T-helper 9 cell (primary cell): ENCODE measurements around the gene SFXN5.
"Not testable (repeated sequence)": the region's sequence is repeated elsewhere in the genome, so short reads cannot be mapped to it uniquely, and the experiment has no call there.

Source experiments
- DNase-seq: peaks from one replicate; pipeline ENCODE4 v3.0.0-alpha.2; 2020

SFXN5 gene

DNA sequence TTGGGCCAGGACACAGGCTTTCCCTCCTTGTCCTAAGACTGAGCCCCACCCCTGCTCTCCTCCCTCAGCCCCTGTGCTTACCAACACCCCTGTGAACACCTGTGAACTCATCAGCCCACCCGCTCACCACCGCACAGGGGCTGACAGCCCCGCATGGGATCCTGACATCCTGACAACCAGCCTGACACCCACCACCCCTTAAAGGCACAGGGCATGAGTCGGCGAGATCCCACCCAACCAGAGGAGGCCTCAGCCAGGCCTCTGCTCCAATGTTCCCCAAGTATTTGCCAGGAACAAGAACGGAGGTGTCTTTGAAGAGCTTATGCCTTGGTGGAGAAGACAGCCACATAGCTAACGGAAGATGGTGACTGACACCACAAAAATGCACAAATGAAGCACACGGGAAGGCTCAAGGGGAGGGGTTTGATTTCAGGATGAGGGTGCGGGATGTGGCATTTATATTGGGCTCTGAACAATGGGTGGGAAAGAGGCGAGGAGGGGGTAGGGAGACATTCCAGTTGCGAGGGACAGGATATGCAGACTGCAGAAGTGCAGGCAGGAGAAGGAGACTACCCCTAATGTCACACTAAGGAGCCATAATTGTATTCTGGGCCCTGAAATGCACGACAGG is 30.2 kb upstream of the SFXN5 start:
- DNase-seq, result no peak

DNA sequence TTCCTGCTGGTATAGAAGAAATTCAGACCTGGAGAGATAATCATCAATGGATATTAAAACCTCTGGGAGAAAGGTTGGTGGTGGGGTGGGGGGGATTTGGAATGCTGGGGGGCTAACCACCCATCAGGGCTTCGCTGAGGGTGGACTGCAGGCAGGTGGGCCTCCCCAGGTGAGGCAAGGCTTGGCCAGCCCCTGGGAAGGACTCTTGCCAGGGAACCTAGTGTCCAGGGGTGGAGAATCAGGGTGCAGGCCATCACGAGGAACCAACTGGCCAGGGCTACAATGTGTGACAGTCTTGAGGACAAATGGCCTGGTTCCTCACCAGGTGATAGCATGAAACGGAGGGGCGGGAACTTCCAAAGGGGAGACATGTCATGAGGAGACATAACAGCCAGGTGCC is 29.4 kb upstream of the SFXN5 start:
- DNase-seq, result no peak

DNA sequence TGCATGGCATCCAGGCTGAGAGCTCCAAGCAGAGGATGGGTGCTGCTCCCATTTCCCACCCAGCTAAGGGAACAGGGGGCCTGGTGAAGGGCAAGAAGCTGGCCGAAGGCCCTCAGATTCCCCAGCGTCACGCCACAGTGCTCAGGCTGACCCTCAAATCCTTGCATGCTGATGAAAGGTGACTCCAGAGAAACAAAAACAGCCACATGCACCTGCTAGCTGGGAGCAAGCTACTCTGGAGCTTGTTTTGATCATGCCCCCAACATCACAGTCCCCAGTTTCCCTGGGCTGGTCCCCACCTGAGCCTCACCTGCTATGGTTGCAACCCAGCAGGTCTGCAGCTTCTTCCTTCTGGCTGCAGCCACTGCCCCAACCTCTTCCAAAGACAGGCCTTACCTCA is 28.0 kb upstream of the SFXN5 start:
- no peak for DNase-seq

DNA sequence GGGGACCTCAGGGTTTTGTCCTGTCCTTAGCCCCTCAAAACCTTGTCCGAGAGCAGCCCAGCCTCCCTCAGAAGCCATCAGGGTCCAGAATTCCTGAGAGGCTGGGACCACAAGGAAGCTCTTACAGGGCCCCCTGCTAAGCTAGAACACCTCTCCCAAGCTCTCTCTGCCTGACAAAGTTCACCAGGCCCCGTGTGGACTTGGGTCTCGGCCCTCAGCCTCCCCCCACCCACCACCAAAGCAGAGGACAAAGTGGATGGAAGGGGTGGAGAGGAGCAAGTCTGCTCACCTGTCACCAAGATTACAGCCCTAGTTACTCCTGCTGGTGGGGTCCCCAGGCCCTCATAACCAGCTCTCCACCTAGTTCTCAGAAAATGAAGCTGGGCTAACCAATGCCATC is 24.4 kb upstream of the SFXN5 start:
- no peak for DNase-seq

DNA sequence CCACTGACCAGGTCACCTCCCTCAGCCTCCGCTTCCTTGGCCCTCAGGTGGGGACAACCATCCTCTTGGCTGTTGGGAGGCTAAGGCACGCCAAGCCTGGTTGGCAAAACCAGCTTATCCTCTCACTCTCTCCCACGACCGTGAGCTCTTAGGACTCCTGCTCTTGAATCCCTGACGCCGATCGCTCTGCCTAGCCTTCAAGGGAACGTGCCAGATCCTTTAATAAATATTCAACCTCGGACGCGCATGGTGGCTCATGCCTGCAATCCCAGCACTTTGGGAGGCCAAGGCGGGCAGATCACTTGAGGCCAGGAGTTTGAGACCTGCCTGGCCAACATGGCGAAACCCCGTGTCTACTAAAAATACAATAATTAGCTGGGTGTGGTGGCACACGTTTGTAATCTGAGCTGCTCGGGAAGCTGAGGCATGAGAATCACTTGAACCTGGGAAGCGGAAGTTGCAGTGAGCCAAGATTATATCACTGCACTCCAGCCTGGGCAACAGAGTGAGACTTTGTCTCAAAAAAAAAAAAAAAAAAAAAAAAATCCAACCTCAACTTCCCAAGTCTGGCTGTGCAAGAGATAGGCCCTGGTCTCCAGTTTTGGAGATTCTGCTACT is 22.2 kb upstream of the SFXN5 start:
- not testable (repeated sequence) for DNase-seq

DNA sequence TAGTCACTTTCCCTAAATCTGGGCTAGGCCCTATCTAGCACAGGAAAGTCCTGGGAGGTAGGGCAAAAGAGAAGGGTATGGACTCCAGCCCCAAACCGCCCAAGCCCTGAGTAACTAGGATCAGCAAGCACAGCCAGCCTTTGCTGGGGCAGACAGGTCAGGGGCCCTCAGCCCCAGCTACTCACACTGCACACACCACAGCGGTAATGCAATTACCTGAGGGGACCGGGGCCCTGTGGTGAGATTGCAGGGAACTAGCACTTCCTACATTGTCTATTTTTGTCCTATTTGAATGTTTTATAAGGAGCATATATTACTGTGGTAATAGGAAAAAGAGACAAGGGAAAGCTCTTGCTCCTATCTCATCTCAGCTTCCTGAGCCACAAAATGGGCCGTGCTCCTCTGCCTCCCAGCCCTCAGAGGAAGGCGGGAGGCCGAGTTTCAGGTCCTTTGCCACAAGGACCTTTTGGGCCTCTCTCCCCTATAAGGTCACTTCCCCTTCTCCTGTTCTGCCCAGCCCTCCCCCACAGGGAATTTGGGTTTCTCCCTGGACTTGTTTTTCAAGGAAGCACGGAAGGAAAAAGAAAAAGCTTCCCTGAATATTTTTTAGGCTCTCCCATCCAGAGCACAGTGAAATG is 20.8 kb upstream of the SFXN5 start:
- no peak for DNase-seq

DNA sequence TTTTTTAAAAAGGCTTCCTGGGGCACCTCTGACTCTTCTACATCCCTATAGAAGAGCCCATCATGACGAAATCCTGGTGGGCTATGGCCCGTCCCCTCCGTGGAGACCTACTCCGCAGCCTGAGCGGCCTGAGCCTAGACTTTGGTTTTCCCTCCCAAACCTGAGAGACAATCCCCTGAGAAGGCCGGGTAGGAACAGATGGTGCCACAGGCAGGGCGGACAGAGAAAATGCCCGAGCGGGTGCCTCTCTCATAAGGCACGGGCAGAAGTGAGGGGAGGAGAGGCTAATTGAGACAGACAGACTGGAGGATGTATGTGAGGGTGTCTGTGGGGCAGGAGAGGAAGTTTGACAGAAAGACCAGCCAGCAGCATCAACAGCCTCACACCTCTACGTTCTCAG is 20.2 kb upstream of the SFXN5 start:
- DNase-seq, result no peak

DNA sequence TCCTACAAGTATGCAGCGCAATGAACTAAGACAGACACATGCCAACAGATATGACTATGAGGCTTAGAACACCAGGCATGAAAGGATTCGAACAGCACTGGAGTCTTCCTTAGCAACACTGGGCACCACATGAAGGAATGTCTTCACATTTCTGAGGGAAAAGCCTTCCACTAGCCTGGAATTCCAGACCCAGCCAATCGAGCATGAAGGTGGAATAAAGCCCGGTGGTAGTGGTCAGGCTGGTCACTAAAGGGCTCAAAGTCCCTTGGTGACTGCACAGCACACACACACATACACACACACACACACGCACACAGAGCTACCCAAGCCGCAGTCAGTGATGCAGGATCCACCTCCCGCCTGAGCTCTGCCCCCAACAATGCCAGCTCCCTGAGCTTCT is 19.7 kb upstream of the SFXN5 start:
- DNase-seq, result no peak

DNA sequence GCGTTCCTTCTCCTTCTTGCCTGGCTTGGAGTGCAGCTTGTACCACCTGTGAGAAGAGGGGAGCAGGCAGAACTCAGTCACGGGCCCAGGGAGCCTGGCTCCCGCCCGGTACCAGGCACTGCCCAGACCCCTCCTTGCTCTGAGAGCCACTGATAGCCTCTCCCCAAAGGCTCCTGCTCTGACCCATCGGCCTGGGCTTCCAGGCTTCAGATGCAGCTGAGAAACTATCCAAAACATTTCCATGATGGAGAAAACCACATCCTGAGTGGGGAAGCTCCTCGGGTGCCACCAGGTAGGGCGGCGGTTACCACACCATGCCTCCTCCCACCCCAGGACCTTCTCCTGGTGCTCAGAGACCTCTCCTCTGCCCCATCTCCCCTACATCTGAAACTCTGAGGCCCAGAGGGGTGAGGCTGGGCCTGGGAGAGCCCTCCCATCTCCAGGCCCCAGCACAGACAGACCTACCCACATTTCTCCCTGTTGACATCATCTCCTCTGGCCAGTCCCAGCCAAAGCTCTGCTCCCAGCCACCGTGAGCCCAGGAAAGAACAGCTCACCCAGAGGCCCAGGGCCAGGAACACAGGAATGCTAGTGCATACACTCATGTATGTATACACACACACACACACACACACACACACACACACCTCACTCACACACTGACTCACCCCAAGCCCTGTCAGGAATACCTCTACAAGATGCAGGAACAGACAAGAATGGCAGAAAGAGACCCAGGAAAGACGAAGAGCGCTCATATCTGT is 17.9 kb upstream of the SFXN5 start:
- DNase-seq, result no peak

DNA sequence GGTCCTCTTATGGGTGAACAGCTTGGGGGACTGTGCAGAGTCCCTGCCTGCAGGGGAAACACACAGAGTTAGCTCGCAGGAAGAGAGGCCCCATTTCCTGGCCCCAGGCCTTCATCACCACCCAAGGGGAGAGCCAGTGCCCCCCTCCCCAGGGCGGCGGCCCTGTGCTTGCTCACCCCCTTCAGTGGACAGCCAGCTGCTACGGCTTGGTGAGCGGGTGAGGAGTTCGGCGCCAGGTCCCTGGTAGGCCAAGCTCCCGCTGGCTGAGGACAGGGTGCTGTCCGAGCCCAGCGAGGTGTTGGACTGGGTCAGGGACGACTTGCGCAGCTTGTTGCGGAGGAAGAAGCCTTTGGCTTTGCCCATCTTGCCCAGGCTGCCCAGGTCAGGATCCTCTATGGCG is 17.2 kb upstream of the SFXN5 start:
- no peak for DNase-seq

DNA sequence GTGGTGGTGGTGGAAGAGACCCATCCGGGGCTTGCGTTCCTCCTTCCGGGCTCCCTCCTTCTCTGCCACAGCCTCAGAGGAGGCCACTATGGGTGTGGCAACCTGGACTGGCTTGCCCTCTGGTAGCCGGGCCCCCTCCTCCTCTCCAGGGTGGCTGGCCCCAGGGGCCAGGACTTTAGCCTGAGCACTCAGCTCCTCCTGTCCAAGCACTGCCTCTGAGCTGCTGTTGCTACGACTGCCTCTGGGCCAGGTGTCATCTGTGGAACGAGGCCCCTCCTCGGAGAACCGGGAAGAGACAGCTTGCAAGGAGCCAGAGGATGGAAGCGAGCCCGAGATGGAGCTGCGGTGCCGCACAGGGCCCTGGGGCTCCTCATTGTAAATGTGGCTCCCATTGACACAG is 16.7 kb upstream of the SFXN5 start:
- no peak for DNase-seq

DNA sequence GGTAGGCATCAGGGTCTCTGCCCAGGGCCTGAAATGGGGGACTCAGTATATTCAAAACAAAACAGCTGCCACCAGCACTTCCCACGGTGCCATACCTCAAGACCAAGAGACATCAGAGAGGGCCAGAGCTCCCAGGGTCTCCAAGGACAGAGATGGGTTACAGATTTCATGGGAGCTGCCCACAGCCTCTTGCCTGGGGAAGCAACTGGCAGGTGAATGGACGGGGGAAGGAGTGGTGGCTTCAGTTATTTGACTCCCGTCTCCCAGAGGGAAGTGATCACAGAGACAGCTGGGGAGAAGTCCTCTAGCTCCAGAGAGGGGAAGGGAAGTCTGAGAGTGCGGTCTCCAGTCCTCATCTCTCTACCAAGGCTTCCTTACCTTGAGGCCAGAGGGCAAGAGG is 15.8 kb upstream of the SFXN5 start:
- no peak for DNase-seq

DNA sequence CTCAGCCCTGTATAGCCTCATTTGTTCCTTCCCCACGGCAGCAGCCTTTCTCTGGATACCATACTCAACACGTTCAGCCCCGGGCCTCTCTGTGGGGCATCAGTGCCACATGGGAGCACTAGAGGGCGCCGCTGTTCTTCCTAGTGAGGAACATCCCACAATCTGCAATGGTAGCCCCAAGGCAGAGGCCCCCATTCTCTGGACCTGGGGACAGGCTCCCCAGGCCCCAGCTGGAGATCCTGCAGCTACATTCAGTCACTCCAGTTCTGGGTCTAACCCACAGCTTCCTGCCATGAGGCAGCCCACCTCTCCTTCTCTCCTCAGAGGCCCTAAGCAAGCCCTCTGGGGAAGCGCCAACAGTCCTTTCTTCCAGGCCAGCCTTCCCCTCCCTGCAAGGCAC is 14.2 kb upstream of the SFXN5 start:
- peak; percentile 76 for DNase-seq

DNA sequence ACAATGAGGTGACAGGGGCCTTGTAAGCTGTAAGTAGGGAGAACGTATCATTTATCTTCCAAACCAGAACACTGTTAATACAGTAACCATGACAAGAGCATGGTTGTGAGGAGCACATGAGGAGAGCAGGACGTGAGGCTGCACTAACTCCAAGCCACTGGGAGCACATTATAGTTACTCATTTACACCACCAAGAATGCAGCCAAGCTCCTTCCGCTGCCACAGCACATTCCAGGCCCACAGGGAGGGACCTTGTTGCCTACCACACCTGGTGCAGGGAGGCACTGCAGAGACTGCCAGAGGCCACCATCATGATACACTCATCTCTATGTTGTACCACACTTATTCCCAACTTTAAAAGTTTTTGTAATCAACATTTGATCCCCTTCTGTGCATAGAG is 13.5 kb upstream of the SFXN5 start:
- DNase-seq, result no peak

DNA sequence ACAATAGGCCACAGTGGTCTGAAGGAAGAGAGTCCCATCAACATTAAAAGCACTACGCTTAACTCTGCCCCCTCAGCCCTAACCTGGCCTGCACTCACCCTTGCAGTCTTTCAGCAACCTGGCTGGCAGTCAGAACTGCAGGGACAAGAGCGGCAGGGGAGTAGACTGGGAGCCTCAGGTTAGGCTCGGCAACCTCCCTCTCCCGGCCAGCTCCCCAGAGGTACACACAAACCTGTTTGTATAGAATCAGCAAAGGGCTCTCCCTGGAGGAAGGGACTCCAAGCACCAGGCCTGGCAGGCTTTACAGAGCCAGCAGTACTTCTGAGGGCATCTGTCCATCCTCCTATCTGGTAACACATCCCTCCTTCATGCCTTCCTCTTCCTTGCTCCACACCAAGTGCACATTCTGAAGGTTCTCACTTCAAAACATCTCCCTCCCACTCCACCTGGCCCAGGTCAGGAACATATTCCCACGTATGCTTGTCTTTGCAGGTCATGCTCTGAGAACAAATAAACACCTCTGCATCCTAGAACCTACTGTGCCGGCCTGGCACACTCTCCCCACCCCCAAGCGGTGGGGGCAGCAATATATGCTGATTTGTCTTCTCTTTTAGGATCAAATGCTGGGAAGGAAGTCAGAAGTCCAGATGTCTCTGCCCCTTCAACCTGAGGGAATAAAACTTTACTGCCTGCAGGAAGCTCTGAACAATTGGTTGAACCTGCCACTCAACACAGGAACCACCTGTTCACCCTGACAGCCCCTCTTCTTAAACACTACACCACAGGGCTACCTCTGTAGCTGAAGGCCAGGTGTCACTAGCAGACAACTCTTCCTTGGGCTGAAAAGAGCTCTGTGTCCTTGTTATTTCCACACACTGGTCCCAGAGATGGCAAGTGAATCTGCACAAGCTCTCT is 12.6 kb upstream of the SFXN5 start:
- no peak for DNase-seq

DNA sequence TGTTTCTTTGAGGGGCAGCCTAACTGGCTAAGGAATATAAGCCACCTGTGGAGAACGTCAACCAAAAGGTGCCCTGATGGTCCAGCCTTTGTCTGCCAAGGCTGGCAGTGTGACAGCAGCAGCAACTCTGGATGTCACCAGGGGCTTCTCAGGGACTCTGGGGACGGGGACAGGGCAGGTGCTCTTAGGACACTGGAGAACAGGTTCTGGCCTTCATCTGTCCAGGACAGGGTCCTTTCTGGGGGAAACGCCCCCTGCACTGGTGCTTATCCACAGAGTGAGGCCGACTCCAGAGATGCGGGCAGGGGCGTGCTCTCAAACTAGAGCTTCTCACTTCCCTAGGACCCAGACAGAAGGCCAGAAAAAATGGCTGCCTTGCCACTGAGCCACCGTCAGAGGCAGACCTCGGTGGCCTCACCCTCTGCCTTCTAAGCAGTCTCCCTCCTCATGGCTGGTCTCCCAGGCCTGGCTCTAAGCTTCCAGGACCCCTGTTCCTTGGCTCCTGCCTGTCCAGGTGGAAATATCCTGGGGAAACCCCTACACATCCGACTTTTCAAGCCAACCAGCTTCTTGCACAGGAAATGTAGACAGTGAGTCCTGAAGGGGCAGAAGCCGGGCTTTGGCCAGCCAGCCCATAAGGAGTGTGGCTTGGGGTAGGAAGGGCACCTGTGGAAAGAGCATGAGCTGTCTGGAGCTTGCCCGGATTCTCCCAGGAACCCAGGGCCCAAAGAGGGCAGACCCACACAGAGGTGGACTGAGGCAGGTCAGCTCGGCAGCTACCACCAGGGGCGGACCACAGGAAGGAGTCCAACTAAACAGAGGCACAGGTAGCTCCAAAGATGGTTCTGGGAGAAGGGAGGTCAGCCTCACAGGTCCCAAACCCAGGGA is 11.3 kb upstream of the SFXN5 start:
- no peak for DNase-seq

DNA sequence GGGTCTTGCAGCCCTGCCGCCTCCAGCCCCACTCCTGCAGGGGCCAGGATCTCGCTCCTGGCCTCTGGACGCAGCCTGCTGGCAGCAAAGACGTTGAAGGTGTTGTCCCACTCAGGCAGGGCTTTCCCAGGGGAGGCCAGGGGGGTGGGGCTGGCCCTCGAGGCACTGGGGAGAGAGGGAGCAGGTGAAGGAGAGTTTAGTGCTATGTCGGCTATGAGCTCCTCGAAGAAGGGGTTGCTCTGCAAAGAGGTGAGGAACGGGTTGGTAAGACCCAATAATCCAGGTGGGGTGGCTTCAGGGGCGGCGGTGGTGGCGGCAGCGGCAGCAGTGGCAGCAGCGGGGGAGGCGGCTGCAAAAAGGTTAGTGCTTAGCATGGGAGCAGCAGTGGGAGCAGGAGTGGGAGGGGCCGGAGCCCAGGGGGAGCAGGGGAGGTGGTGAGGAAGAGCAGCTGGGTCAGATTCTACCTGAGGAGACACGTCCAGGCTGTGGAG is 9.7 kb upstream of the SFXN5 start:
- no peak for DNase-seq

DNA sequence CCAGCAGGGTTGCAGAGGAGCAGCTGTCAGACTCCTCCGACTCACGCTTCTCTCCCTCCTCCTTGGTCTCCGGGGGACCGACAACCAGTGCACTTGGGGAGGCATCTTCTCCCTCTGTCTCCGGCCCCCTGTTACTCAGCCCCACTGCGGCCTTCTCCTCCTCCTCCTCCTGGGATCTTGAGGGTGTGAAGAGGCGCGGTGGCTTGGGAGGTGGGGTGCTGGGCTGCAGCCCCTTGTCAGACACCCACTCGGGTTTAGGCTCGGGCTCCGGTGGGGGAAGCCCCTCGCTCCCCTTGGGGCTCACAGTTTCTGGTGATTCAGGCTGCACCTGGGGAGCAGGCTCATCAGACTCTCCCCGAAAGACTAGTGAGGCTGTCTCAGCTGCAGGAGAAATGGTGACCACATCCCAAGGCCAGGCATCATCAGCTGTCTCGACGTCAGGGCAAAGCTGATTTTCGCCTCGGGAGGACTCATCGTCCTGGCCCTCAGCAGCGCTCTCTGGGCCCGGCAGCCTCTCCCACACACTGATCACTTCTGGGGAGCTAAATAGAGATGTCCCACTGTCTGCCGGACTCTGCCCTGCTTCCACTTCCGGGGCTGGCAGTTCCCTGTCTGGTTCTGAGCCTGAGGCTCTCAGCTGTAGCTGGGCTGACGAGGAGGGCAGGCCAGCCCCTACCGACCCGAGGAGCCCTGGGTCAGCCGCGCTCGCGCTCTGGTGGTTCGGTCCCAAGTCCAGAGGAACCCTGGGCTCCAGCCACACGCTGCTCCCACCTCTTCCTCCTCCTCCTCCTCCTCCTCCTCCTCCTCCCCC is 9.0 kb upstream of the SFXN5 start:
- no peak for DNase-seq

DNA sequence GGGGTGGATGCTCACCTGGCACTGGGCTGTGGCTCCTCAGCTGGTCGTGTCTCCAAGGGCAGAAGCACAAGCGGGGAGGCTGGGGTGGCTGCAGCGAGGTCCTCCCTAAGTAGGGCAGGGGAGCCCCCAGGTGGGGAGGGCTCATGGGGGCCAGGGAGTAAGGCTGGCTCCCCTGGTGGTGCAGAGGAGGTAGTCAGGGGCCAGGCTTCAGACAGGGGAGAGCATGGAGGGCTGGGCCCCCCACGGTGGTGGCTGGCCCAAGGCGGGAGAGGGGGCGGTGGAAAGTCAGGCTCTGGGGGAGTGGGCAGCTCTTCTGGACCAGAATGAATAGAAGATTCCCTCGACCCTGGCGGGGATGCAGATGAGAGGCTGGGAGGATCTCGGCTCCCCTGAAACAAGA is 8.1 kb upstream of the SFXN5 start:
- DNase-seq, result no peak
